Measurements from ENCODE around the gene POLR3G.

Gene POLR3G

DNA sequence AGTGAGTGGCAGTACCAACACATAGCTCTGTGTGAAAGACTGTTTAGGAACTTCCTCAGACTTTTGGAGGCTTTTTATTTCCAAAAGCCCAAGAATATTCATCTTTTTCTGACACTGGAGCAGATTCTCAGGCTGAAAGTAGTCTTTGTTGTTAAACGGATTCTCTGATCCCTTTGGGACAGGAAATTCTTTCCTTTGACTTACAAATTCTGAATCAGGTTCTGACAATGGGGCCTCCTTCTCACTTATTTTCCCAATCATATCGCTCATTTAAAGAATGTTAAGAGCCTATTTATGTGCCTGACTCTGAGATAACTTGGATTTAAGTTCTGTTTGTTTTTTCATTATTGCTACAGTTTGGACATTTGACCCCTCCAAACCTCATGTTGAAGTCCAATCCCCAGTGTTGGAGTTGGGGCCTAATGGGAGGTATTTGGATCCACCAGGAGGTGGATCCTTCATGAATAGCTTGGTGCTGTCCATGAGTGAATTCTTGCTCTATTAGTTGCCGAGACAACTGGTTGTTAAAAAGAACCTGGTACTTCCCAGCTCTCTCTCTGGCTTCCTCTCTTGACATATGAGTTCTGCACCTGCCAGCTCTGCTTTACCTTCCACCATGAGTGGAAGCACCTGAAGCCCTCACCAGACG lies 79.8 kb downstream of the POLR3G start:
- no peak for DNase-seq

DNA sequence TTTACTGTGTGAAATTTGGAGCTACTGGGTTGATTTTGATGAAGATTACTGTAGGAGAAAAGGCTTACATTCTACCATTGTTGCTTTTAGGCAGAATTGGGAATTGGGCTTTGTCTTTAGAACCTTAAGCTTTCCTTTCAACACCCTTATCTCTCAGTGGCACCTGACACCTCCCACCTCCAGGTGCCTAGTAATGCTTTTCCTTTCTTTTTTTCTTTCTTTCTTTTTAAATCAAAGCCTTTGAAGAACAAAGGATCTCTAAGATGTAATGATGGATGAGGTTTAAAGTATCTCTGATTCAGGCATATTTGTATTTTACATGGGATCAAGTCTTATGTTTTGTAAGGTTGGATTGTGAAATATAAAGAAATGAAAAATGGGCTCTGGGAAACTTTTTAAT lies 81.0 kb downstream of the POLR3G start:
- DNase-seq, result no peak

DNA sequence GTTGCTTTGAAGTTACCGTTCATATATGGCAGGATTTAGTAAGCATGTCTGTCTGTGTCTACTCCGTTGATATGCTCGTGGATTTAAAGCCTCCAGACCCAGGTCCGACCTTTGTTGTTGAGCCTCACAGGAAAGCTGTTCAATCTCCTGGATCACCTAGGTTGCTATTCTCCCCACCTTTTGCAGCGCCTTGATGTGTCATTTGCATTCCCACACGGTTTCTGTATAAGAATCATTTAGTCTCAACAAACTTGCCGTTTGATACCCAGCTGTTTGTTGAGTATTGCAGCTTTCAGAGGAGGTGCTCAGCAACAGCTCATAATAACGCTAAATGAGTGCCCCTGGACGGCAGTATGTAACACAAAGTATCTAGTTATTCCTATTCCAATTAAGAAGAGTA lies 82.7 kb downstream of the POLR3G start:
- no peak for DNase-seq

DNA sequence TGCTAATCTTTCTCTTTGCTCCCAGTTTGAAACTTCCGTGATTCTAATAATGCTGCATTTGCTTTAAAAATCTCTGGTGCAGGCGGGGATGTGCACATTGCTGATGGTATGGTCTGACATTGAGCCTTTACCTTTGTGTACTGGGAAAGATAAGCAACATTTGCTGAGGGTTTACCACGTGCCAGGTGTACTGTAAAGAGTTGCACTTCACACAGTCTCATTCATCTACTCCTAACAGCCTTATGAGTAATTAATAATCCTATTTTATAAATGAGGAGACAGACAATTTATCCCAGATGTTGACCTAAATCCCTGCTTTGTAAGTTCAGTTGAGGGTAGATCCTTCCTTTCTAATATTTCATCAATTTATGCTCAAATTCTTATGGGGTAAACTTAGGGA lies 83.2 kb downstream of the POLR3G start:
- DNase-seq, result no peak

DNA sequence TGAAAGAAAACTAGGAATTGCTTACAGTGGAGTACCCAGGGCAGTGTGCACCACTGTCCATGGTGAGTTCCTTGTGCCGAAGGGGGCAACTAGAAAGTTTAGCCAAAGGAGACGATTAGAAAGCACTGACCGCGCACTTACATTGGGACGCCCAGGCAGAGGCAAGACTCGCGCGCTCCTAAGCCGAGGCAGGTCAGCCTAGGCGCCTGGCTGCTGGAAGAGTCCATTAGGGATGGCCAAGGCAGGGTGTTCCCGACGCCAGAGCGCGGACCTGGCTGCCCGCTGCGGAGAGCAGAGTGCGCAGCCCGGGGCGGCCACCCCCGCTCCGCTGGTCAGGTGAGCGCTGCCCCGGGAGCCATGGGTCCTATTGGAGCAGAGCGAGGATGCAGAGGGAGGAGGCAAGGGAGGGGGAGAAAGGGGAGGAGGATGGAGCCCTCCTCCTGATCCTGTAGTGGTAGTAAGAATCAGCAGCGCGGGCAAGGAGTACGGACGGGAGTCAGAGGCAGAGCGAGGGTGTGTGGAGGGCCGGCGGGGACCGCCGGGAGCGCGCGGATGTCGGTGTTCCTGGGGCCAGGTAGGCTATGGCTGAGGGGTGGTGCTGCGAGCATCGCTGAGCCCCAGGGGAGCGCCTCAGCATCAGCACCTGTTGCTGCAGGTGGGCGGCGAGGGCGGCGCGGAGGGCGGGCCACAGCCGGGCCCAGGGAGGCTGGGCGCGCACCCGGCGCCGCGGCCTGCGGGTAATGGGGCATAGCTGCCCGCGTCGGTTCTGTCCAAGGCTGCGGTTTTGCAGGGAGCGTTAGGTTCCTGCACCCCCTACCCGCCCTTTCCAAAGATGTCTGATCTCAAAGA lies 83.9 kb downstream of the POLR3G start, which contains the start of gene ADGRV1:
Gene ADGRV1, plus strand, starts transcription at position 454 of the 849 bp plus-strand sequence. Its CDS starts 99 bp downstream, at position 553.
- peak; percentile 64 for DNase-seq

DNA sequence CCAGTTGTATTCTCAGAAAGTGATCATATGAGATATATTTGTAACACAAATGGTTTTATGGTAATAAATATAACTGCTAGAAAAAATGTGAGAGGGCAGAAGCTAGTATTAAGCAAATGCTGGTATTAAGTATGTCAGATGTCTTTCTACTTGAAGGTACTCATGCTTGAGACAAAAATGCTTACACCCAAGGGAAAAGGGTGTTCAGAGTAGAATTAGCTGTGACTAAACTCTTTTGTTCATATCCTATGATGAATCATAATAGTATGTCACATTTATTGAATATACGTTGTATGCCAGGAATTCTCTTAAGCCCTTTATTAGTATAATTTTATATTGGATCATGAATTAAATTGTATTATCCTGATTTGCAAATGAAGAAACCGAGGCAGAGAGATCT lies 86.1 kb downstream of the POLR3G start:
- DNase-seq, result no peak

DNA sequence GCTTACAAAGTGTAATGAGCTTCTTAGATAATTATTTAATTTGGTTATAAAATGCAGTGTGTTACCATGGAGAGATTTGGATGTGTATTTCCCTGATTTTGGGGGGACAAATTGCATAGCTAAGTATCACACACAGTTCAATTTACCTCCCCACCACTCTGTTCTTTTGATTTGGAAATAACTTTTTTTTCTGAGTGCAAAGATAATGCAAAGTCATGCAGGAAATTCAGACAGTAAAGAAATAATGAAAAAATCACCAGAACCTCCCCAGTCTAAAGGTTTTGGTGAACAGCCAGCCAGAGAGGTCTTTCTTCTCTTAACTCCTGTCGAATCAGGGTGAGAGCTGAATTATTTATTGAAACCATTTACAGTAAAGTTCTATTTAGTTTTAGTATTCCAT lies 87.1 kb downstream of the POLR3G start:
- no peak for DNase-seq

DNA sequence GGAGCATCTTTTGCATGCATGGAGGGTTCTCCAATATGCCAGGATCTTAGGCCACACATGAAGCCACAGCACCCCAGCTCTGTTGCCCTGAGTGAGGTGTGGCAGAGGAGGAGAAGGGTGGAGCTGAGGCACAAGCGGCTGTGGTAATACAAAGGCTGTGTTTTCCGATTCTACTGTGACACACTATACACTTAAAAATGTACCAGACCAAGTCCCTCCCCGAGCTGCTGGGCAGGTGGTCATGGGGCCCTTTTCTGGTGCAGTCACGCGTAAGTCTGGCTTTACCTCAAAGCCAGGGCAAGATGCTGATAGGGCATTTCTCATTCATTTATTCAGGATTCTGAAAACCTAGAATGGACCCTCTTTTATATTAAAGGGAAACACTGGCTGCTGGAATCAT lies 87.7 kb downstream of the POLR3G start:
- no peak for DNase-seq

DNA sequence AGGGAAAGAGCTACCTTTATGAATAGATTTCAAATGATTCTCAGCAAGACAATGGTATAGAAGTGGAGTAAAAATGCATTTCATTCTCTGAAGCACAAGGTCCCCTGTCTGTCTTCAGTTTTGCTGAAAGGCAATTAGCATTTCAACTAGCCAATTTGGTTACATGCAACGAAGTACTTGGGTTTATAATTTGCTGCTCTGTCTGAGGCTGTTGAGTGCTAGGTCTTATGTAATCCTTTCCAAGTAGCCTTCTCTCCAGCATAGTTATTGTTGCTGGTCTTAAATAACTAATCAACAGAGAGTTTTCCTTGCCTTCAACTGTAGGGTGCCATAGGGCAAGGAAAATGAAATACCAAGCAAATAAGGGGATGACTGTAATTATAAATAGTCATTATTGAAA lies 88.4 kb downstream of the POLR3G start:
- DNase-seq, result no peak

Data from left hindlimb (tissue), 1 donor.